GM18517 (cell line): ENCODE data around the gene SLC8A2.
A peak's percentile ranks its signal among the peaks of the same experiment; 100 is the strongest.

Experiments used
- ATAC-seq: cut with Tn5 transposase; IDR thresholded peaks from one replicate; pipeline ENCODE4 v1.9.1; 2021; ENCODE audit warnings: mild to moderate bottlenecking, moderate library complexity; ENCODE audit not compliant: unreplicated experiment

Gene SLC8A2

DNA sequence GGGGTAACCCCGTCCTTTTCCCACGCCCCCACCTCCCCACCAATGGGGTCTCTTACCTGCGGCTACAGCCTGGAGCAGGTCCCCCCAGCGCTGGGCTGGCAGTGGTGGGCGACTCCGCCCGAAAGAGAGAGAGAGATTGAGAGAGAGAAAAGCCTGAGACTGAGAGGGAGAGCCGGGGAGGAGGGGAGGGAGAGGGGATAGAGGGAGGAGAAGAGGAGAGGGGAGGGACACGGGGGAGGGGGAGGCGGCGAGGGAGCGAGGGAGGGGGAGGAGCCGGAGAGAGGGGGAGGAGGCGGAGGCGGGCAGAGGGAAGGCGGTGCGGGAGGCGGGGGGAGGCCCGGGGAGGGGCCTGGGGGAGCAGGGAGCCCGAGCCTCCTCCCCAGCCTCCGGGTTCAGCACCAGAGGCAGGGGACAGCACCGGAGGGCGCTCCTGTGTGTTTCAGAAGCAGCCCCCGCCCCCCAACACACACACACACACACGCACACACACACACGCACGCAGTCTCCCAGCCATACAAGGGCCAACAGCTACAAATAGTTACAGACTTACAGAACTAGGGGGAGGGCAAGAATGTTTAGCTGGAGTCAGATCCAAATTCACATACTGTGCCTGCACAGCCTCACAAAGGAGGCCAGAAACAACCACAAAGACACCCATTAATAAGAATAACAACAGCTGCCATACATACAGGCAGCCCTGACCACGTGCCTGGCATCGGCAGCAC lies at the start of gene SLC8A2:
TSS of gene SLC8A2 (minus strand) at position 161 of the 725 bp plus-strand sequence. CDS start 5,490 bp downstream, outside the sequence.
- no peak for ATAC-seq

GRCh38 chr19:47520839-47521238 lies 49.1 kb upstream of the SLC8A2 start:
- no peak for ATAC-seq

- ATAC-seq = no peak
These were observed 48.7 kb upstream of the SLC8A2 start for GRCh38 chr19:47520343-47520806.

GRCh38 chr19:47518854-47519253 lies 47.2 kb upstream of the SLC8A2 start:
- no peak for ATAC-seq

DNA sequence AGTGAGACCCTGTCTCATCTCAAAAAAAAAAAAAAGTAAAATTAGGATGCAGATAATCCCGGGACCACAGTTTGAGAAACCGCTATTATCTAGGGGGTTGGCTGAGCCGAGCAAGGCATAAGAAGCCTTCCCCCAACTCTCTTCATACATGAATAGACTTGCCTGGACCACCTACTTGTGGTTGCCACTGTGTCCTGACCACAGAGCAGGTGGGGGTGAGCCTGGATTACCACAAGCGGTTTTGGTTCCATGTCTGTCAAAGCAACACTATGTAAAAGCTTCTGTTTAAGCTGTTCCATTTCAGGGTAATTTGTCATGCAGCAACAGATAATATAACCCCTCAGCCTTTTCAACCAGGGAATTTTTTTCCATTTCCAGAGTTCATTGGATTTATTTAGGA lies 46.4 kb upstream of the SLC8A2 start:
- peak; percentile 35 for ATAC-seq

DNA sequence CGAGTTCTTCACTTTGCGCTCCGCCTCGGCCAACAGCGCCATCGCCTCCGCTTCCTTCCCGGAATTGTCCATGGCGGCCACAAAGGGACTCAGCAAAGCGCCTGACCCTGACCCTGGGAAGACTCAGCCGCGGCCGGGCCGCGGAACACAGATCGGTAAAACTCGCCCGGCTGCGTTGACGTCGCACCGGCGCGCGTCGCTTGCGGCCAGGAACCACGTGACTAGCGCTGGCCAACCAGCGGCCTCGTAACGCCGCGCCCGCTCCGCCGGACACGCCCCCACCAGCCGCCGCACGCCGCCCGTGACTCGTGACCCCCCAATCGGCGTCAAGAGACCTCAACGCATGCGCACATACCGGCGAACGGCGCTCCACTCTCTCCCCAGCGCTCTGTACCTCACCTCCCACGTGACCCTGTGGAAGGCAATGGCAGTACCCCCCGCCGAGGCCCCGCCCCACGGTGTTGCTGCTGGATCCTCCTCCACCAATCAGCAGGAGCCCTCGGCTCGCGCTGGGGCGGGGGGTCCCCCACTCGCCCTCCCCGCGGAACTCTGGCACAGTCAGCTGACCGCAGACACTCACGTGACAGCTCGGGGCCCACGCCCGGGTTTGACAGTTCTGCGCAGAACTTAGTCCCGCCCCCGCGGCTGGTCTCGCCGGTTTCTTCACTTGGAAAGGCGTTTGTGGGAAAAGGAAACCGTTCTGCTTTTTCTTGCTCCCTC lies 43.3 kb upstream of the SLC8A2 start, which contains the start of gene NAPA:
TSS of gene NAPA (minus strand) at position 195 of the 720 bp plus-strand sequence. CDS start at position 72, 123 bp downstream.
- ATAC-seq = peak; percentile 82

DNA sequence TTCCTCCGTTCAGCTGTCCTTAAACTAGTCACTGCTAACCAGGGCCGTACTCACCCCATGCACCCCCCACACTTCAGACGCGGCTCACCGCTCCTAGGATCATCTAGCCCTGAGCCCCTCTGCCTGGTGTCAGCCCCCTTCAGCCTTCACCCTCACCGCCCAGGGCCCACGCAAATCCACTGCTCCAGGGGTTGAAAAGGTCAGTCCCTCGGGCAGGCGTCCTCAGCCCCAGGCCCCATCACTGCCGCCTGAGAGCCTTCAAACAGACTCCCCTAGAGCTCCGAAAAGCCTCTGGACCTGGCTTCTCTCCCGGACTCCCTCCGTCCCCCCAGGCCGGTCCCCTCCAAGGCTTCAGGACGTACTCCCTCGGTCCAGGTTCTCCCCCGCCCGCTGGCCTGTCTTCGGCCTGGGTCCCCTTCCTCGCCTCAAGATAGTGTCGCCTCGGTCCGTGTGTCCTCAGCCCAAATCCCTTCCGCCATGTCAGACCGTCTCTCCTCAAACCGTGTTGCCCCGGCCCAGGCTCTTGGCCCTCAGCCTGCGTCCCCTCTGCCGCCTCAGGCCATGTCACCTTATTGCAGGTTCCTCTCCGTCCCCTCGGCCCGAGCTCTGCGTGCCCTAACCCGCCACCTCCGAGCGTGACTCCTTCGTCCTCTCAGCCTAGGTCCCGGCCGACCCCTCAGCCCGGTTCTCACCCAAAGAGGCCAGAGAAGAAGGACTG lies 42.6 kb upstream of the SLC8A2 start:
- no peak for ATAC-seq

DNA sequence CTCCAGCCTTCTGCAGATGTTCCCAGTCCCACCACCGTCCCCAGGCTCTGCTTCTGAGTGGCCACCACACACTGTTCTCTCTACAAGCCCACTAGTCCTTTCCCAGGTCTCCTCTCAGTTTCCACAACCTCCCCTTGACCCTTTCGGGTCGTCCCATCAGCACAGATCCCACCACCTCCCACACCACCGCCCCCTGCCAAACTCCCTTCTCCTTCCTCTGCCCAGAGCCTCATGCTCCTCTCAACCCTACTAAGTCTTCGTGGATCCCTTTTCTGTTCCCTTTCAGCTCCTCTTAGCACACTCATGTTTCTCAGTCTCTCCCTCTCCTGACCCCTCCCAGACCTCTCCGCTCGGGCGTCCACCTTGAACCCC lies 41.2 kb upstream of the SLC8A2 start:
- no peak for ATAC-seq

DNA sequence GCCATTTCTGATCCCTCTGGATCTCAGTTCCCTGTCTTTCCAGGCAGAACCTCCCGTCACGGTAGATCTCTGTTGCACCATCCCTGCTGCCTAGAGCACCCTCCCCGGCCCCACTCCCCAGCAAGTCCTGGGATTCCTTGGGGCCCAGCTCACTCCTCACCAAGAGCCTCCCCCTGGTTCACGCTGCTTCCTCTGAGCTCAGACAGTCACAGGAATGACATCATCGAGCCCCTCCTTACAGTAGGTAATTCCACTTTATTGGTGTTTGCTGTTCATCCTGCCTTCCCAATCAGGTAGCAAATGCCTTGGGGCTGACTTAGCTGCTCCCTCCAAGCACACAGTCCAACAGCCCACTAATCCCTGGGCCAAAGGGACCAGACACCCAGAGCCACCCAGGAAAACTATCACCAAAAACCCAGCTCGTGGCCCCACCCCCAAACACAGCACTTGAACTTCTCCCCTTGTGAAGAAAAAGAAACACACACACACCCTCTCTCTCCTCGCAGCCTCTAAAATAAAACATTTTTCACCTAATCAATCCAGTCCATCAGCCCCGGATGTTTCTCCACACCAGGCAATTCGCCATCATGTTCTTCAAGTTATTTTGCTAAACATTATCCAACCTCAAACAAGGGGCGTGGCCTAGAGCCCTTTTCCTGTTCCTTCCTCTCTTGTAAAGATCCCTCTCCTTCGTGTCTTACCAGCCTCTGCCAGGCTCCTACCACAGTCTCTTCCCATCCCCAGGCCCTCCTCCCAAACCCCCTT lies 40.7 kb upstream of the SLC8A2 start:
- no peak for ATAC-seq

DNA sequence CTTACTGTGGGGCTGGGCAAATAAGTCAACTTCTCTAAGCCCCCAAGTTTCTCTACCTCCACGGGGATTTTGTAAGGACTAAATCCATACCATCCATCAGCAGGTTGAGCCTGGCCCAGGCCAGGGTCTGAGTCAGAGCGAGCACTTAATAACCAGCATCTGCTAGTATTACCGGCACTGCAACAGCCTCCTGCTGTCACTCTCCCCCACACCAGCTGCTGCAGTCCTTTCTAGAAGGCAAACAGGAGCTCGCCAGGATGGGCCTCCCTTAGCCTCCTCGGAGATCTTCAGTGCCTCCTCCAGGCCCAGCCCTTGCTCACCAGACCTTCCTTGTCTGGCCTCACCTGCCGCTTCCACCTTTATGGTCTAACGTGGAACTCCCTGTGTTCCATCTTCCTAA lies 40.0 kb upstream of the SLC8A2 start:
- no peak for ATAC-seq

DNA sequence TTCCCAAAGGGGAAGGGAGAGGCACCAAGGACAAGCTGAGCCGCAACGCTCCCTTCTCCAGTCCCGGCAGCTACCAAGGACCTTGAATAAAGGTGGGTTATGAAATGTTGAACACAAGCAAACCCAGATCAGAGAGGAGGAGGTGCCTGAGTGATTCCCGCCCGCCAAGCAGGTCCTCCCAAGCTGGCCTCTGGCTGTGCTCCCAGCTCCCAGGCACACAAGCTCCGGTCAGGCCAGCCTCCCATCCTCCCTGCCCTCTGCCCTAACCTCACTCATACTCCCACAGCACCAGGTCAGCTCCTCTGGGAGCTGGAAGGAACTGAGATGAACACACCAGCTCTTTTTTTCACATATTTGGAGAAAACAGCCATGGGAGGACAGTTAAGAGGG lies 39.4 kb upstream of the SLC8A2 start:
- no peak for ATAC-seq

DNA sequence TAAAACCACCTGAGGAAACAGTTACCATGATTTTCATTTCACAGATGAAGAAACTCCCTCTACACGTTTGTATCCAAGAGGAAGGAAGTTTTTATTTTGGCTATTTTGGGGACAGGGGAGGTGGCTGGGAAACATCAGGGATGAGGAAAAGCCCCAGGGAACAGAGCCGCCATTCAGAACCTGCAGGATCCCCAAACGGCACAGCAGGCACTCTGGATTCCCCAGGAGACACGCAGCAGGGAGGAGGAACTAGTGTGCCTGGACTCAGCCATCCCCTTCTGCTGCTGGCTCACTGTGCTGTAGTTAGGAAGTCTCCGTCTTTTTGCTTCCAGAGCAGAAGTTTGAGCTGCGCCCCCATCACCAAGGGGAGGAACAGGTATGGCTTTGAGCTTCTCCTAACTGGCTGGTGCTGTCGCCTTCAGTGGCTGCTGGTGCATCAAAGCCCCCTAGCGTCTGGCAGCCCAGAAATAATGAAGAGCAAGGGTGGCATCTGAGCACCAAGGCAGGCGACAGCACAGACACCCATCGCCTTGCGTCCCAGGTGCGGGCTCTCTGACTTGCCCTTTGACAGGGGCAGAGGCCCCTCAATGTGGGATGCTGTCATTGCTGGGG lies 38.9 kb upstream of the SLC8A2 start:
- no peak for ATAC-seq

GRCh38 chr19:47509973-47510372 lies 38.3 kb upstream of the SLC8A2 start:
- no peak for ATAC-seq

- no peak for ATAC-seq
These were observed 37.6 kb upstream of the SLC8A2 start for GRCh38 chr19:47509170-47509847.

GRCh38 chr19:47508721-47509120 lies 37.0 kb upstream of the SLC8A2 start:
- no peak for ATAC-seq

DNA sequence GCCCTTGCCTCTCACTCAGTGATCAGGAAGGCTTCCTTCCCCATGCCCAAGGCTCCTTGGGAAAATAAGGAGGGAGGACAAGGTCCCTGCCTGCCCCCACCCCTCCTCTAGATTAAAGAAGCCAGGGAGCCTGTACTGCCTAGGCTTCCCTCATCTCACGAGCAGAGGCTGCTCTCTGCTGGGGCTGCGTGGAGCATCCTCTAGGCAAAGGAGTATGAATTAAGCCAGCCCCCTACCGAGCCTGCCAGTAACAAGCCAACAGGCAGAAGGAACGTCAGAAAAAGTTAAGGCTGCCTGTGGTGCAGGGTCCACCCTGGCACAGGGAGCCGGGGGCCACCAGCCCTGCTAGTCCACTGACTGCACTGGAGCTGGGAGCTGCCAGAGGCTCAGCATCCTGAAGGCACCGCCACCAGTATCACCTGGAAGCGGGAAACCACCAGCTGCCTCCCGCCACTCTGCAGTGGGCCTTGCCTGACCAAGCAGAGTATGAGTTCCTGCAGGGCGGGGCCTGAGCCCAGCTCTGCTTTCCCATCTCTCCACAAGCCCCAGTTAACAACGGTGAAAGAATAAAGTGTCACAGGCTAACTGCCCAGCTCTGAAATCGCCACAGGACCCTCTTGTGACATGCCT lies 36.3 kb upstream of the SLC8A2 start:
- no peak for ATAC-seq

GRCh38 chr19:47507012-47507411 lies 35.3 kb upstream of the SLC8A2 start:
- no peak for ATAC-seq

DNA sequence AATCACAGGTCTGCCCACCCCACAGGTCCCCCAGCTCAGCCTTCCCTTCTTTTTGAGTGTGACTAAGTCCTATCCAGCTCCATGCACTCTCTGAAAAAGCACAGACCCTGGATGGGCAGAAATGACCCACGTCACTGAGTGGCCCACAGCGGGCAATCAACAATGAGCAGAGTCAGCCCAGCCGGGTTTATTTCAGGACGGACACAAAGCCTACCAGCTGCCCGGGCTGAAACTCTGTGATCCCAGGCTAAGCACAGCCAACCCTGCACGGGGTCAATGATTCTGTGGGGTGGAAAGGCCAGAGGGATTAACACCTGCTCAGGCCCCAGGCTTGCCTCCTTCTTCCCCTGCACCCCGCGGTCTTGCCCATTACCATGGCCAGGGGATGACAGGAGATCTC lies 34.8 kb upstream of the SLC8A2 start:
- ATAC-seq = no peak

DNA sequence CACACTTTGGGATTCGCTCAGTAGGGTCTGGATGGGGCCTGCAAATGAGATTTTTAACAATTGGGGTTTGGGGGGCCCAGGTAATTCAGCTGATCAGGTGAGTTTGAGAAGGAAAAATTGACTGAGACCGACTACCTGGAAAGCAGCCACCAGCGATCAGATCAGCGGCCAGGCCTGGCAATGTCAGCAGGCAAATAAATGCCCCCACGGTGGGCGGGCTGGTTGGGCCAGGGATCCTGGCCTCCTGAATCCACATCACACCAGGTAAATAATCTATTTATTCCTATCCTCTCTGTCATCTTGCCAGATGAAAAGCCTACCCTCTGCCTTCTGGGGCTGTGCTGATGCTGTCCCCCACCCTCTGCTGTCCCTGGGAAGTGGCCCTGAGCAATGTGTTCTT lies 33.8 kb upstream of the SLC8A2 start:
- ATAC-seq = no peak

DNA sequence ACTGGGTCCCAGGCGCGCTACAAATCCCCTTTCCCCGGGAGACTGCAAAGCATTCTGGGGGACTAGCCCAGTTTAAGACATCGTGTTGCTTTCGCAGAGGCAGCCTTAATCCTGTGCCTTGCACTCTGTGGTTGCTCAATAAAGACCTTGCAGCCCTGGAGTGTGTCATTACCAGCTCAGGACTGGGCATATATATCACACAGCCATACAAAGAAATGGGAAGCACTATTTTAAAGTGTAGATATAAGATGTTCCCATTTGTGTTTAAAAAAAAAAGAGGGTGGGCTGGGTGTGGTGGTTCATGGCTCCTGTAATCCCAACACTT lies 32.1 kb upstream of the SLC8A2 start:
- ATAC-seq = no peak
